HL-60 (cell line): ENCODE results near the gene DDO.

Experiments used
- DNase-seq, 2 experiments: peaks; one replicate each; pipeline ENCODE4 v3.0.0-alpha.2; 2010 to 2020; ENCODE audit warnings: low read depth in 1 of 2, low spot score in 1 of 2
- H3K27ac ChIP-seq: fragments of 250-450 bp; sonication (Bioruptor Pico); replicated peaks from 2 replicates; pipeline ENCODE4 v1.5.1; 2020; ENCODE audit warnings: mild to moderate bottlenecking, moderate library complexity
- H3K27me3 ChIP-seq: fragments of 250-450 bp; sonication (Bioruptor Pico); 2 replicates; pipeline ENCODE4 v1.5.1; 2021; ENCODE audit warnings: mild to moderate bottlenecking, moderate library complexity; ENCODE audit not compliant: insufficient read depth, poor library complexity, severe bottlenecking
- H3K4me3 ChIP-seq: replicated peaks from 2 replicates; pipeline ENCODE4 v1.5.1; 2011; ENCODE audit warnings: mild to moderate bottlenecking, control low read depth, low read length; ENCODE audit not compliant: insufficient read depth
- GABPA ChIP-seq: IDR thresholded peaks from 2 replicates; pipeline ENCODE4 v1.6.1; 2012; ENCODE audit warnings: low read depth
- POLR2AphosphoS5 ChIP-seq: IDR thresholded peaks from 2 replicates; pipeline ENCODE4 v1.6.1; 2012; ENCODE audit warnings: low read depth
- SPI1 ChIP-seq: IDR thresholded peaks from 2 replicates; pipeline ENCODE4 v1.6.1; 2012; ENCODE audit warnings: low read depth, mild to moderate bottlenecking, borderline replicate concordance
- TF ChIP-seq, protein P1 (sequence below): IDR thresholded peaks from 2 replicates; pipeline ENCODE4 v1.6.1; 2012; ENCODE audit warnings: low read depth; ENCODE audit not compliant: insufficient replicate concordance
- TF ChIP-seq, protein P2 (sequence below): IDR thresholded peaks from one replicate; pipeline ENCODE4 v1.5.1; 2011; ENCODE audit warnings: low read length, control low read depth, inconsistent platforms; ENCODE audit not compliant: insufficient read depth

Gene DDO

DNA sequence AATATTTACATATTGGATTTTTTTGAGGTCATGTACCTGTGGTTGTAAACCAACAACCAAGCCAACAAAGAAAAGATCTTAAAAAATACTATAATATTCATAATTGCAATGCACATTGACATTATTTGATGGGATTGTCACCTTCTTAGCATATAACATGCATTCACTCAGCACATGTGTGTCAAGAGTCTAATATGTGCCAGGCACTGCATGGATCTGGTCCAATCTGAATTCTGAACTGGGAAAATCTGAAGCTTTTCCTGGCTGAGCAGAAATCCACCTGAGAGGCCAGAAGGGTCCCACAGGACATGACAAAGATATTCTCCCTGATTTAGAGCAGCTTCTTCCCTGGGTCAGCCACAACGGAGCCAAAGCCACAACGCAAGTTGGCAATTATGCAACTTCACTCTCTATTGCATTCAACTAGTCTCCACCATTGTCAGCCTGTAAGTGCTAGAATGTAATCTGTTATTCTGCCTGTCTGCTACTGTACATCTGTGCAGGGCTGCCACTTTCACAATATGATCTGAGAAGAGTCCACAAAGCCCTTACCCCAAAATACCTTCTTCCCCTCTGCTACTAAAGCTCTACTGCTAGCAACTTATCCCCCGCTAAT, 17.0 kb upstream of the DDO start:
- peak; percentile 70 to 84 for DNase-seq
- no peak for TF ChIP-seq SPI1
- no peak for TF ChIP-seq GABPA
- TF ChIP-seq POLR2AphosphoS5: peak; percentile 62; the same call in 1 of the 2 replicates
- Histone ChIP-seq H3K4me3 (no peak overlapping the region), H3K27me3 (no peaks in the 10 kb centered on the region), H3K27ac (peak overlapping the region; percentile 52)

DNA sequence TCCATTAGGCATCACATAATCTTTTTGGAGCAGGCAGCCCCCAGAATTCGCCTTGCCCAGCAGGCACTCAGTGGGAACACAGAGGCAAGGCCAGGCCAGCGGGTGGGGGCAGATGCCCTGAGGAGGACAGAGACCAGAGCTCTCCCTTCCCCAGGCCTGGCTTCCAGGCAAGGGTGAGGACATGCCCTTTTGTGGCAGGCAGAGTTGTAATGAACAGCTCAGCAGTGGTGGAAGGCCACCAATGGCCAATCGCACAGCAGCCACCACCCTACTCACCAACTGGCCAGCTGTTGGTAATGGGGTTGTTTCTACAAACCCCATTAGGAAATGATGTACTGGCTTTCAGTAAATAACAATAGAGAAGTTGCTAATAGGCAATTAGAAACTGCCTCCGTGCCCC, 15.4 kb upstream of the DDO start:
- no peak overlapping the region for H3K27ac ChIP-seq
- TF ChIP-seq SPI1 (no peak), GABPA (no peak), POLR2AphosphoS5 (no peak)
- TF ChIP-seq, protein P1, sequence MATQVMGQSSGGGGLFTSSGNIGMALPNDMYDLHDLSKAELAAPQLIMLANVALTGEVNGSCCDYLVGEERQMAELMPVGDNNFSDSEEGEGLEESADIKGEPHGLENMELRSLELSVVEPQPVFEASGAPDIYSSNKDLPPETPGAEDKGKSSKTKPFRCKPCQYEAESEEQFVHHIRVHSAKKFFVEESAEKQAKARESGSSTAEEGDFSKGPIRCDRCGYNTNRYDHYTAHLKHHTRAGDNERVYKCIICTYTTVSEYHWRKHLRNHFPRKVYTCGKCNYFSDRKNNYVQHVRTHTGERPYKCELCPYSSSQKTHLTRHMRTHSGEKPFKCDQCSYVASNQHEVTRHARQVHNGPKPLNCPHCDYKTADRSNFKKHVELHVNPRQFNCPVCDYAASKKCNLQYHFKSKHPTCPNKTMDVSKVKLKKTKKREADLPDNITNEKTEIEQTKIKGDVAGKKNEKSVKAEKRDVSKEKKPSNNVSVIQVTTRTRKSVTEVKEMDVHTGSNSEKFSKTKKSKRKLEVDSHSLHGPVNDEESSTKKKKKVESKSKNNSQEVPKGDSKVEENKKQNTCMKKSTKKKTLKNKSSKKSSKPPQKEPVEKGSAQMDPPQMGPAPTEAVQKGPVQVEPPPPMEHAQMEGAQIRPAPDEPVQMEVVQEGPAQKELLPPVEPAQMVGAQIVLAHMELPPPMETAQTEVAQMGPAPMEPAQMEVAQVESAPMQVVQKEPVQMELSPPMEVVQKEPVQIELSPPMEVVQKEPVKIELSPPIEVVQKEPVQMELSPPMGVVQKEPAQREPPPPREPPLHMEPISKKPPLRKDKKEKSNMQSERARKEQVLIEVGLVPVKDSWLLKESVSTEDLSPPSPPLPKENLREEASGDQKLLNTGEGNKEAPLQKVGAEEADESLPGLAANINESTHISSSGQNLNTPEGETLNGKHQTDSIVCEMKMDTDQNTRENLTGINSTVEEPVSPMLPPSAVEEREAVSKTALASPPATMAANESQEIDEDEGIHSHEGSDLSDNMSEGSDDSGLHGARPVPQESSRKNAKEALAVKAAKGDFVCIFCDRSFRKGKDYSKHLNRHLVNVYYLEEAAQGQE: no peak
- TF ChIP-seq, protein P2, sequence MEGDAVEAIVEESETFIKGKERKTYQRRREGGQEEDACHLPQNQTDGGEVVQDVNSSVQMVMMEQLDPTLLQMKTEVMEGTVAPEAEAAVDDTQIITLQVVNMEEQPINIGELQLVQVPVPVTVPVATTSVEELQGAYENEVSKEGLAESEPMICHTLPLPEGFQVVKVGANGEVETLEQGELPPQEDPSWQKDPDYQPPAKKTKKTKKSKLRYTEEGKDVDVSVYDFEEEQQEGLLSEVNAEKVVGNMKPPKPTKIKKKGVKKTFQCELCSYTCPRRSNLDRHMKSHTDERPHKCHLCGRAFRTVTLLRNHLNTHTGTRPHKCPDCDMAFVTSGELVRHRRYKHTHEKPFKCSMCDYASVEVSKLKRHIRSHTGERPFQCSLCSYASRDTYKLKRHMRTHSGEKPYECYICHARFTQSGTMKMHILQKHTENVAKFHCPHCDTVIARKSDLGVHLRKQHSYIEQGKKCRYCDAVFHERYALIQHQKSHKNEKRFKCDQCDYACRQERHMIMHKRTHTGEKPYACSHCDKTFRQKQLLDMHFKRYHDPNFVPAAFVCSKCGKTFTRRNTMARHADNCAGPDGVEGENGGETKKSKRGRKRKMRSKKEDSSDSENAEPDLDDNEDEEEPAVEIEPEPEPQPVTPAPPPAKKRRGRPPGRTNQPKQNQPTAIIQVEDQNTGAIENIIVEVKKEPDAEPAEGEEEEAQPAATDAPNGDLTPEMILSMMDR: no peak
- no peak overlapping the region for H3K4me3 ChIP-seq
- DNase-seq: no peak
- H3K27me3 ChIP-seq: no peaks in the 10 kb centered on the region

DNA sequence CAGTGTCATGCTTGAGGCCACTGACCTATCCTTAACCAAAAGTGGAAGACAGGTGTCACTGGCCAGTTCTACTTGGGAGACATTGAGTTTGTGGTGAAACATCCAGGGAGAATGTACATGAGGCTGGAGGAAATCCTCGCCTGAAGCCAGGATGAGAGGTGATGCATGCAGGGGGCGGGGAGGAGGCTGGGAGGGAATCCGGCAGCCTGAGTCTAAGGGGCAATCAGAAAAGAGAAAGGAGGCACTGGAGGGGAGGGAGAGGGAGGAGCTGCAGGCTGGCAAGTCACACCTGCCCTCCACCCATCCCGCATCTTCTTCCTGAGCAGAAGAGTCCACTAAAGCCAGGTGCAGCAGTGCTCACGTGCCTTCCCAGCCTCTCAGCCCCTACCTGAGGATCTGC, 14.9 kb upstream of the DDO start:
- TF ChIP-seq SPI1 (no peak), GABPA (no peak), POLR2AphosphoS5 (no peak)
- TF ChIP-seq, protein P2: no peak
- TF ChIP-seq, protein P1: no peak
- H3K27me3 ChIP-seq: no peaks in the 10 kb centered on the region
- H3K27ac ChIP-seq: no peak overlapping the region
- DNase-seq: no peak
- no peak overlapping the region for H3K4me3 ChIP-seq

DNA sequence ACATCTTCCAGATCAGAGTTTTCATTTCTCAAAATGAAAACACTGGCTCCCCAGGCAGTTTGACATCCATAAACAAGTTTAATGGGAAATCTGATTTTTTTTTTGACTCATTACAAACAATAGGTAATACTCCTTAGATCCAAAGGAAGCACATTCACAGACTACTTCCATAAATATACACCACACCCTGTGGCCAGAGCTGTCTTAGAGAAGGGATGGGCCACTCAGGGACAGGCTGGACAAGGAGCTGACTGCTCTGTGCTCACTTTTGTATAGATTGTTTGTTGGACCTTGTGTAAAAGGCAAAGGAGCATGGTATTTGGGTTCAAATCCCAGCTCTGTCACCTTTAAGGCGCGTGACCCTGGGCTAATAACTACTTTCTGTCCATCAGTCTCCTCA, 12.8 kb upstream of the DDO start:
- H3K4me3 ChIP-seq: no peak overlapping the region
- no peak for DNase-seq
- TF ChIP-seq, protein P1: no peak
- TF ChIP-seq POLR2AphosphoS5 (no peak), GABPA (no peak), SPI1 (no peak)
- TF ChIP-seq, protein P2: no peak
- no peak overlapping the region for H3K27ac ChIP-seq
- H3K27me3 ChIP-seq: no peaks in the 10 kb centered on the region
